GM18873 (cell line): ENCODE data around the gene ENGASE.
"Not testable (repeated sequence)": the region's sequence is repeated elsewhere in the genome, so short reads cannot be mapped to it uniquely, and the experiment has no call there.

ENCODE experiments used
- ATAC-seq: cut with Tn5 transposase; IDR thresholded peaks from one replicate; pipeline ENCODE4 v1.9.1; 2021; ENCODE audit warnings: mild to moderate bottlenecking, moderate library complexity, moderate number of reproducible peaks; ENCODE audit not compliant: unreplicated experiment, low FRiP score

Gene ENGASE

GRCh38 chr17:79074649-79075445, at the start of gene ENGASE:
TSS of gene ENGASE (plus strand) at chr17:79074824. CDS start at chr17:79074945, 121 bp downstream.
- ATAC-seq = peak; percentile 45

- no peak for ATAC-seq
Observed at GRCh38 chr17:79024901-79025737, 49.5 kb upstream of the ENGASE start.

GRCh38 chr17:79026376-79027273, 48.0 kb upstream of the ENGASE start:
- no peak for ATAC-seq

- ATAC-seq = no peak
Observed at GRCh38 chr17:79027274-79027924, 47.2 kb upstream of the ENGASE start.

GRCh38 chr17:79027925-79028491, 46.6 kb upstream of the ENGASE start:
- no peak for ATAC-seq

GRCh38 chr17:79028496-79029326, 45.9 kb upstream of the ENGASE start:
- ATAC-seq = no peak

- ATAC-seq = no peak
Observed at GRCh38 chr17:79029327-79030009, 45.2 kb upstream of the ENGASE start.

- ATAC-seq = not testable (repeated sequence)
Observed at GRCh38 chr17:79030636-79031035, 44.0 kb upstream of the ENGASE start.

- ATAC-seq = no peak
Observed at GRCh38 chr17:79031996-79032875, 42.4 kb upstream of the ENGASE start.

GRCh38 chr17:79033046-79033616, 41.5 kb upstream of the ENGASE start:
- no peak for ATAC-seq

- no peak for ATAC-seq
Observed at GRCh38 chr17:79033741-79034501, 40.7 kb upstream of the ENGASE start.

GRCh38 chr17:79034931-79035485, 39.6 kb upstream of the ENGASE start:
- no peak for ATAC-seq

GRCh38 chr17:79035686-79036085, 38.9 kb upstream of the ENGASE start:
- ATAC-seq = no peak

- no peak for ATAC-seq
Observed at GRCh38 chr17:79036181-79036580, 38.4 kb upstream of the ENGASE start.

- ATAC-seq = no peak
Observed at GRCh38 chr17:79036596-79036995, 38.0 kb upstream of the ENGASE start.

- no peak for ATAC-seq
Observed at GRCh38 chr17:79038545-79039135, 36.0 kb upstream of the ENGASE start.
